AML-193 (cell line): ENCODE data around the gene OTUB1.
"Not testable (repeated sequence)": the region's sequence is repeated elsewhere in the genome, so short reads cannot be mapped to it uniquely, and the experiment has no call there.

ENCODE experiments used
- DNase-seq, 2 experiments: peaks; one replicate each; lab custom pipeline; 2025; lab: John Stamatoyannopoulos, UW

Gene OTUB1

GRCh38 chr11:64047373-64047772 lies 61.1 kb downstream of the OTUB1 start:
- DNase-seq: not testable (repeated sequence)
